HEK293 (cell line): ENCODE measurements around the gene CD244.
A peak's percentile ranks its signal among the peaks of the same experiment; 100 is the strongest.

Experiments
- CTCF ChIA-PET: fragments of 350-600 bp; formaldehyde crosslinking; extraction: SDS; loops from one replicate; lab custom pipeline; 2021; ENCODE audit warnings: antibody characterized with exemption; lab: Yijun Ruan, JAX
- POLR2A ChIA-PET: fragments of 300-600 bp; formaldehyde crosslinking; extraction: SDS; loops from one replicate; lab custom pipeline; 2020; ENCODE audit warnings: antibody characterized with exemption, inconsistent platforms; lab: Yijun Ruan, JAX
- H3K27ac ChIP-seq: fragments of 200-500 bp; sonication (Bioruptor generic); 2 replicates; pipeline ENCODE4 v1.5.1; 2014; ENCODE audit warnings: low read depth, low read length, control low read depth, inconsistent platforms; ENCODE audit errors: extremely low read depth
- H3K36me3 ChIP-seq, 2 experiments: fragments of 200-500 bp in 1 of 2; sonication (Bioruptor generic) in 1 of 2; 1 replicate in 1 of 2; 2 replicates in 1 of 2; pipeline ENCODE4 v1.5.1; 2014 to 2017; ENCODE audit warnings: inconsistent platforms in 2 of 2, low read length in 2 of 2; ENCODE audit not compliant: control insufficient read depth in 2 of 2, insufficient read depth in 1 of 2
- H3K4me1 ChIP-seq: fragments of 200-500 bp; sonication (Bioruptor generic); 2 replicates; pipeline ENCODE4 v1.5.1; 2014; ENCODE audit warnings: mild to moderate bottlenecking, low read length, inconsistent platforms; ENCODE audit not compliant: control insufficient read depth, insufficient read depth
- H3K4me3 ChIP-seq: 2 replicates; pipeline ENCODE4 v1.5.1; 2011; ENCODE audit warnings: low read depth, mild to moderate bottlenecking, control low read depth, low read length, moderate library complexity
- H3K9me3 ChIP-seq: fragments of 200-500 bp; sonication (Bioruptor generic); 2 replicates; pipeline ENCODE4 v1.5.1; 2014; ENCODE audit warnings: low read depth, low read length, inconsistent platforms; ENCODE audit not compliant: control insufficient read depth, insufficient read depth
- FEZF1 ChIP-seq: fragments of 450-650 bp; formaldehyde crosslinking; IDR thresholded peaks from 2 replicates; pipeline ENCODE4 v1.5.1; 2016; ENCODE audit warnings: missing biosample characterization, missing genetic modification characterization
- GLI2 ChIP-seq: fragments of 450-650 bp; formaldehyde crosslinking; IDR thresholded peaks from 2 replicates; pipeline ENCODE4; 2017; ENCODE audit warnings: missing biosample characterization, missing genetic modification characterization, low read depth, borderline replicate concordance
- GLIS1 ChIP-seq: fragments of 450-650 bp; formaldehyde crosslinking; IDR thresholded peaks from 2 replicates; pipeline ENCODE4 v1.5.1; 2016; ENCODE audit warnings: missing biosample characterization, missing genetic modification characterization
- HIC1 ChIP-seq: fragments of 450-650 bp; formaldehyde crosslinking; IDR thresholded peaks from 2 replicates; pipeline ENCODE4 v1.5.1; 2016; ENCODE audit warnings: missing biosample characterization, missing genetic modification characterization
- HOXA7 ChIP-seq: sonication (generic); formaldehyde crosslinking; IDR thresholded peaks from 2 replicates; pipeline ENCODE4 v1.8.1; 2022; ENCODE audit warnings: missing genetic modification reagents, borderline replicate concordance
- KLF10 ChIP-seq: fragments of 450-650 bp; IDR thresholded peaks from 2 replicates; pipeline ENCODE4 v1.5.1; 2018; ENCODE audit warnings: missing biosample characterization, mild to moderate bottlenecking, missing genetic modification characterization
- PRDM2 ChIP-seq: fragments of 450-650 bp; formaldehyde crosslinking; IDR thresholded peaks from 2 replicates; pipeline ENCODE4 v1.5.1; 2016; ENCODE audit warnings: missing biosample characterization, missing genetic modification characterization, borderline replicate concordance
- SCRT1 ChIP-seq: fragments of 450-650 bp; formaldehyde crosslinking; IDR thresholded peaks from 2 replicates; pipeline ENCODE4 v1.5.1; 2016; ENCODE audit warnings: missing biosample characterization, missing genetic modification characterization, borderline replicate concordance
- WT1 ChIP-seq: fragments of 450-650 bp; formaldehyde crosslinking; IDR thresholded peaks from 2 replicates; pipeline ENCODE4 v1.5.1; 2016; ENCODE audit warnings: missing biosample characterization, missing genetic modification characterization
- ZBTB48 ChIP-seq: fragments of 450-650 bp; formaldehyde crosslinking; IDR thresholded peaks from 2 replicates; pipeline ENCODE4 v1.5.1; 2016; ENCODE audit warnings: missing biosample characterization, missing genetic modification characterization
- ZBTB8A ChIP-seq: fragments of 450-650 bp; formaldehyde crosslinking; IDR thresholded peaks from 2 replicates; pipeline ENCODE4 v1.5.1; 2016; ENCODE audit warnings: missing biosample characterization, missing genetic modification characterization
- ZNF132 ChIP-seq: fragments of 450-650 bp; formaldehyde crosslinking; IDR thresholded peaks from 2 replicates; pipeline ENCODE4 v1.5.1; 2017; ENCODE audit warnings: missing biosample characterization, missing genetic modification characterization, borderline replicate concordance
- ZNF140 ChIP-seq: fragments of 450-650 bp; formaldehyde crosslinking; IDR thresholded peaks from 2 replicates; pipeline ENCODE4 v1.5.1; 2016; ENCODE audit warnings: missing biosample characterization, missing genetic modification characterization
- ZNF16 ChIP-seq: fragments of 450-650 bp; formaldehyde crosslinking; IDR thresholded peaks from 2 replicates; pipeline ENCODE4 v1.5.1; 2016; ENCODE audit warnings: low read depth, missing biosample characterization, missing genetic modification characterization
- ZNF341 ChIP-seq: fragments of 450-650 bp; formaldehyde crosslinking; IDR thresholded peaks from 2 replicates; pipeline ENCODE4; 2016; ENCODE audit warnings: low read depth, missing biosample characterization, missing genetic modification characterization
- ZNF548 ChIP-seq: fragments of 450-650 bp; formaldehyde crosslinking; IDR thresholded peaks from 2 replicates; pipeline ENCODE4 v1.5.1; 2016; ENCODE audit warnings: missing biosample characterization, missing genetic modification characterization
- ZNF555 ChIP-seq: fragments of 450-650 bp; formaldehyde crosslinking; conservative IDR thresholded peaks from 2 replicates; pipeline ENCODE4 v1.5.1; 2017; ENCODE audit warnings: missing biosample characterization, mild to moderate bottlenecking, missing genetic modification characterization, inconsistent platforms
- ZNF624 ChIP-seq: fragments of 450-650 bp; formaldehyde crosslinking; IDR thresholded peaks from 2 replicates; pipeline ENCODE4 v1.5.1; 2017; ENCODE audit warnings: missing biosample characterization, missing genetic modification characterization
- ZNF664 ChIP-seq: fragments of 450-650 bp; formaldehyde crosslinking; IDR thresholded peaks from 2 replicates; pipeline ENCODE4 v1.5.1; 2016; ENCODE audit warnings: missing biosample characterization, missing genetic modification characterization
- ZNF677 ChIP-seq: fragments of 450-650 bp; IDR thresholded peaks from 2 replicates; pipeline ENCODE4 v1.5.0; 2018; ENCODE audit warnings: missing biosample characterization, mild to moderate bottlenecking, missing genetic modification characterization, moderate library complexity
- ZNF692 ChIP-seq: fragments of 450-650 bp; formaldehyde crosslinking; IDR thresholded peaks from 2 replicates; pipeline ENCODE4 v1.5.1; 2016; ENCODE audit warnings: missing biosample characterization, missing genetic modification characterization
- TF ChIP-seq, protein P1 (sequence below): fragments of 450-650 bp; formaldehyde crosslinking; IDR thresholded peaks from 2 replicates; pipeline ENCODE4 v1.5.1; 2016; ENCODE audit warnings: missing biosample characterization, missing genetic modification characterization

The CD244 gene

GRCh38 chr1:160888926-160889325 lies 26.2 kb upstream of the CD244 start:
- no peak for TF ChIP-seq ZNF548 (tag by site-specific recombination)
- TF ChIP-seq, protein P1, sequence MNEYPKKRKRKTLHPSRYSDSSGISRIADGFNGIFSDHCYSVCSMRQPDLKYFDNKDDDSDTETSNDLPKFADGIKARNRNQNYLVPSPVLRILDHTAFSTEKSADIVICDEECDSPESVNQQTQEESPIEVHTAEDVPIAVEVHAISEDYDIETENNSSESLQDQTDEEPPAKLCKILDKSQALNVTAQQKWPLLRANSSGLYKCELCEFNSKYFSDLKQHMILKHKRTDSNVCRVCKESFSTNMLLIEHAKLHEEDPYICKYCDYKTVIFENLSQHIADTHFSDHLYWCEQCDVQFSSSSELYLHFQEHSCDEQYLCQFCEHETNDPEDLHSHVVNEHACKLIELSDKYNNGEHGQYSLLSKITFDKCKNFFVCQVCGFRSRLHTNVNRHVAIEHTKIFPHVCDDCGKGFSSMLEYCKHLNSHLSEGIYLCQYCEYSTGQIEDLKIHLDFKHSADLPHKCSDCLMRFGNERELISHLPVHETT (tag by site-specific recombination), result no peak
- no peak for TF ChIP-seq ZNF555 (tag by site-specific recombination)
- no peak for TF ChIP-seq ZBTB8A (tag by site-specific recombination)
- no peaks in the 10 kb centered on the region; the same call in 1 of the 2 replicates for H3K4me1 ChIP-seq
- no peak overlapping the region for H3K27ac ChIP-seq
- no peak overlapping the region for H3K4me3 ChIP-seq
- POLR2A ChIA-PET, result no interaction called here
- CTCF ChIA-PET, result interaction anchor here (2.5 kb wide), 1 partner anchor 63 kb away, joined by 7 read pairs; no protein-coding TSS in a partner anchor
- H3K9me3 ChIP-seq, result no peaks in the 10 kb centered on the region
- no peaks in the 10 kb centered on the region for H3K36me3 ChIP-seq

GRCh38 chr1:160887071-160887470 lies 24.4 kb upstream of the CD244 start:
- ChIA-PET CTCF (no interaction called here), POLR2A (no interaction called here)
- Histone ChIP-seq H3K36me3 (no peaks in the 10 kb centered on the region), H3K4me1 (no peaks in the 10 kb centered on the region; the same call in 1 of the 2 replicates), H3K4me3 (no peak overlapping the region), H3K27ac (no peak overlapping the region), H3K9me3 (no peaks in the 10 kb centered on the region)
- TF ChIP-seq SCRT1 (tag by site-specific recombination) (no peak), PRDM2 (tag by site-specific recombination) (no peak), ZNF16 (tag by site-specific recombination) (no peak), ZNF624 (tag by site-specific recombination) (no peak), KLF10 (tag by site-specific recombination) (no peak), ZNF677 (tag by site-specific recombination) (no peak)

DNA sequence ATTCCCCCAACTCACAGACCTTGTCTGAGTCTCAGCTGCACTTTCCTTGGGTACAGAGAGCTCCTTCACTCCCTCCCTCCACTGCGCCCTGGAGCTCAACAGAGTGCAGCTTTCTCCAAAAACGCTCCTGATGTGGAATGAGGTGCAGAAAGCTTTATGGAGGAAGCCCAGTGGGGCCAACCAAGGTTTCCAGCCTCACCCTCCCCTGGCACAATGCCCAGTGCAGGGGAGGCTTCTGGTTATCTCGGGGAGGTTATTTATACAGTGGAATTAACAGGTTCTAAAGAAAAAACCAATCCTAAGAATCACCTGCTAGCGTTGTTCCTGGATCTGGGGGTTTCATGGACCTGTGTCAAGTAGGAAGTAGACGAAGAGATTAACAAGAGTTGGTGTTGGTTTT lies 22.4 kb upstream of the CD244 start, which contains the start of gene ITLN1:
ITLN1 (minus strand) TSS at position 139 of the 400 bp plus-strand sequence. CDS start 303 bp downstream, outside the sequence.
- no peaks in the 10 kb centered on the region; the same call in 1 of the 2 replicates for H3K4me1 ChIP-seq
- no peaks in the 10 kb centered on the region for H3K36me3 ChIP-seq
- H3K4me3 ChIP-seq, result no peak within 1 kb of the TSS
- CTCF ChIA-PET, result interaction anchor here (0.7 to 1.6 kb wide), 5 partner anchors 14 to 69 kb away, joined by 3 to 4 read pairs (median 3); partner anchors contain the start of gene ITLN2
- no peak within 1 kb of the TSS for H3K27ac ChIP-seq
- POLR2A ChIA-PET, result no interaction called here
- no peaks in the 10 kb centered on the region for H3K9me3 ChIP-seq
- TF ChIP-seq GLIS1 (tag by site-specific recombination) (peak; percentile 75), ZNF140 (tag by site-specific recombination) (no peak), GLI2 (tag by site-specific recombination) (no peak), ZNF692 (0 out of 2 replicates have a peak, but pooled peaks have one; percentile 35), HOXA7 (no peak), ZNF132 (no peak), WT1 (tag by site-specific recombination) (peak; percentile 34; the same call in 1 of the 2 replicates), ZBTB48 (tag by site-specific recombination) (no peak), FEZF1 (tag by site-specific recombination) (no peak), HIC1 (tag by site-specific recombination) (no peak), ZNF664 (tag by site-specific recombination) (no peak), ZNF341 (no peak)
